ENCODE results near the gene SPINK14. TPM values are rescaled to one million over a fixed set of nuclear protein-coding genes. Genes with fewer than 3 reads are reported as not detected.

Gene SPINK14
- total RNA-seq = not detected

- no peaks in the 10 kb centered on the region for H3K27me3 Mint-ChIP-seq (ENCODE audit: low read depth)
- H3K36me3 Mint-ChIP-seq (ENCODE audit: insufficient read depth) = no peaks in the 10 kb centered on the region
- no peaks in the 10 kb centered on the region for H3K4me1 Mint-ChIP-seq (ENCODE audit: low read depth)
- ATAC-seq (no peak), DNase-seq (no peak)
- no peak within 1 kb of the TSS for H3K4me3 Mint-ChIP-seq
- no peaks in the 10 kb centered on the region for H3K9me3 Mint-ChIP-seq
Measured at GRCh38 chr5:148168246-148168645, at the start of gene SPINK14. Gene SPINK14 (plus strand): TSS chr5:148168546. CDS start chr5:148169733, 1,187 bp downstream.

- Mint-ChIP-seq H3K36me3 (ENCODE audit: insufficient read depth) (no peaks in the 10 kb centered on the region), H3K4me3 (no peak overlapping the region), H3K27me3 (ENCODE audit: low read depth) (peaks cover 3% of the 10 kb centered on the region), H3K9me3 (no peaks in the 10 kb centered on the region), H3K4me1 (ENCODE audit: low read depth) (no peaks in the 10 kb centered on the region)
- ATAC-seq (no peak), DNase-seq (no peak)
Measured at GRCh38 chr5:148120317-148120716, 48.0 kb upstream of the SPINK14 start.

- DNase-seq (no peak), ATAC-seq (no peak)
- H3K36me3 Mint-ChIP-seq (ENCODE audit: insufficient read depth) = no peaks in the 10 kb centered on the region
- H3K27me3 Mint-ChIP-seq (ENCODE audit: low read depth) = peaks cover 2% of the 10 kb centered on the region
- H3K4me3 Mint-ChIP-seq = no peak overlapping the region
- no peaks in the 10 kb centered on the region for H3K4me1 Mint-ChIP-seq (ENCODE audit: low read depth)
- H3K9me3 Mint-ChIP-seq = no peaks in the 10 kb centered on the region
Measured at GRCh38 chr5:148125641-148126040, 42.7 kb upstream of the SPINK14 start.

GRCh38 chr5:148135091-148136048 lies 33.0 kb upstream of the SPINK14 start:
- no peaks in the 10 kb centered on the region for H3K4me1 Mint-ChIP-seq (ENCODE audit: low read depth)

GRCh38 chr5:148140846-148141245 lies 27.5 kb upstream of the SPINK14 start:
- Mint-ChIP-seq H3K36me3 (ENCODE audit: insufficient read depth) (no peaks in the 10 kb centered on the region), H3K9me3 (peaks cover 3% of the 10 kb centered on the region), H3K27me3 (ENCODE audit: low read depth) (peaks cover 5% of the 10 kb centered on the region), H3K4me1 (ENCODE audit: low read depth) (no peaks in the 10 kb centered on the region), H3K4me3 (no peak overlapping the region)
- DNase-seq (no peak), ATAC-seq (no peak)

More at GRCh38 chr5:148135091-148136048, 33.0 kb upstream of the SPINK14 start:
- no peak for ATAC-seq
- Mint-ChIP-seq H3K27me3 (ENCODE audit: low read depth) (peaks cover 3% of the 10 kb centered on the region), H3K9me3 (no peaks in the 10 kb centered on the region), H3K36me3 (ENCODE audit: insufficient read depth) (no peaks in the 10 kb centered on the region), H3K4me3 (no peak overlapping the region)
- no peak for DNase-seq

GRCh38 chr5:148141645-148142044 lies 26.7 kb upstream of the SPINK14 start:
- Mint-ChIP-seq H3K9me3 (peaks cover 3% of the 10 kb centered on the region), H3K4me1 (ENCODE audit: low read depth) (no peaks in the 10 kb centered on the region), H3K36me3 (ENCODE audit: insufficient read depth) (no peaks in the 10 kb centered on the region), H3K27me3 (ENCODE audit: low read depth) (peaks cover 5% of the 10 kb centered on the region), H3K4me3 (no peak overlapping the region)
- ATAC-seq (no peak), DNase-seq (no peak)

GRCh38 chr5:148145916-148146315 lies 22.4 kb upstream of the SPINK14 start:
- Mint-ChIP-seq H3K36me3 (ENCODE audit: insufficient read depth) (no peaks in the 10 kb centered on the region), H3K4me1 (ENCODE audit: low read depth) (no peaks in the 10 kb centered on the region), H3K4me3 (no peak overlapping the region), H3K9me3 (peaks cover 3% of the 10 kb centered on the region), H3K27me3 (ENCODE audit: low read depth) (peaks cover 7% of the 10 kb centered on the region)
- ATAC-seq (no peak), DNase-seq (no peak)

GRCh38 chr5:148146487-148146886 lies 21.9 kb upstream of the SPINK14 start:
- ATAC-seq = no peak
- Mint-ChIP-seq H3K4me1 (ENCODE audit: low read depth) (no peaks in the 10 kb centered on the region), H3K27me3 (ENCODE audit: low read depth) (peaks cover 7% of the 10 kb centered on the region), H3K36me3 (ENCODE audit: insufficient read depth) (no peaks in the 10 kb centered on the region), H3K9me3 (peaks cover 3% of the 10 kb centered on the region), H3K4me3 (no peak overlapping the region)
- no peak for DNase-seq

- no peaks in the 10 kb centered on the region for H3K36me3 Mint-ChIP-seq (ENCODE audit: insufficient read depth)
- H3K4me1 Mint-ChIP-seq (ENCODE audit: low read depth) = no peaks in the 10 kb centered on the region
- ATAC-seq (no peak), DNase-seq (no peak)
- H3K9me3 Mint-ChIP-seq = peaks cover under 1% of the 10 kb centered on the region
- peaks cover 6% of the 10 kb centered on the region for H3K27me3 Mint-ChIP-seq (ENCODE audit: low read depth)
- no peak overlapping the region for H3K4me3 Mint-ChIP-seq
Measured at GRCh38 chr5:148147415-148147814, 20.9 kb upstream of the SPINK14 start.

GRCh38 chr5:148151872-148152271 lies 16.5 kb upstream of the SPINK14 start:
- no peak overlapping the region for H3K4me3 Mint-ChIP-seq
- H3K4me1 Mint-ChIP-seq (ENCODE audit: low read depth) = no peaks in the 10 kb centered on the region
- H3K9me3 Mint-ChIP-seq = peaks cover 10% of the 10 kb centered on the region
- ATAC-seq (no peak), DNase-seq (no peak)
- H3K27me3 Mint-ChIP-seq (ENCODE audit: low read depth) = peaks cover 5% of the 10 kb centered on the region
- H3K36me3 Mint-ChIP-seq (ENCODE audit: insufficient read depth) = no peaks in the 10 kb centered on the region

- Mint-ChIP-seq H3K27me3 (ENCODE audit: low read depth) (peaks cover 5% of the 10 kb centered on the region), H3K4me3 (no peak overlapping the region), H3K9me3 (peaks cover 10% of the 10 kb centered on the region), H3K36me3 (ENCODE audit: insufficient read depth) (no peaks in the 10 kb centered on the region), H3K4me1 (ENCODE audit: low read depth) (no peaks in the 10 kb centered on the region)
- ATAC-seq (no peak), DNase-seq (no peak)
Measured at GRCh38 chr5:148152781-148153180, 15.6 kb upstream of the SPINK14 start.

- Mint-ChIP-seq H3K4me3 (no peak overlapping the region), H3K36me3 (ENCODE audit: insufficient read depth) (no peaks in the 10 kb centered on the region), H3K9me3 (peaks cover 10% of the 10 kb centered on the region), H3K27me3 (ENCODE audit: low read depth) (no peaks in the 10 kb centered on the region), H3K4me1 (ENCODE audit: low read depth) (no peaks in the 10 kb centered on the region)
- DNase-seq (no peak), ATAC-seq (no peak)
Measured at GRCh38 chr5:148156609-148157008, 11.7 kb upstream of the SPINK14 start.

GRCh38 chr5:148162038-148162437 lies 6.3 kb upstream of the SPINK14 start:
- H3K27me3 Mint-ChIP-seq (ENCODE audit: low read depth) = no peaks in the 10 kb centered on the region
- no peaks in the 10 kb centered on the region for H3K9me3 Mint-ChIP-seq
- DNase-seq (no peak), ATAC-seq (no peak)
- no peak overlapping the region for H3K4me3 Mint-ChIP-seq
- no peaks in the 10 kb centered on the region for H3K4me1 Mint-ChIP-seq (ENCODE audit: low read depth)
- H3K36me3 Mint-ChIP-seq (ENCODE audit: insufficient read depth) = no peaks in the 10 kb centered on the region

- Mint-ChIP-seq H3K9me3 (no peaks in the 10 kb centered on the region), H3K4me1 (ENCODE audit: low read depth) (no peaks in the 10 kb centered on the region), H3K36me3 (ENCODE audit: insufficient read depth) (no peaks in the 10 kb centered on the region), H3K4me3 (no peak overlapping the region), H3K27me3 (ENCODE audit: low read depth) (no peaks in the 10 kb centered on the region)
- ATAC-seq (no peak), DNase-seq (no peak)
Measured at GRCh38 chr5:148163345-148163744, 5.0 kb upstream of the SPINK14 start.
